ENCODE results near the gene RIMBP2.

- TF ChIP-seq EZH2phosphoT487 (IDR thresholded peaks at IDR 0.05; ENCODE audit: borderline replicate concordance, low read depth) = no peak
- TF ChIP-seq RCOR1 (IDR thresholded peaks at IDR 0.05; ENCODE audit: low read length) = no peak
- no peak for TF ChIP-seq TAF1 (IDR thresholded peaks at IDR 0.05; ENCODE audit: borderline replicate concordance, low read depth, low read length)
Observed at GRCh38 chr12:130698106-130698505, 18.0 kb downstream of the RIMBP2 start.

Data from SK-N-SH (cell line).